GM18868 (cell line): ENCODE data around the gene ZNF570.

Experiments used
- ATAC-seq: cut with Tn5 transposase; IDR thresholded peaks from one replicate; pipeline ENCODE4 v1.9.1; 2021; ENCODE audit warnings: mild to moderate bottlenecking, moderate library complexity; ENCODE audit not compliant: unreplicated experiment

ZNF570 gene

GRCh38 chr19:37468961-37469777 is at the start of gene ZNF570:
Gene ZNF570, plus strand, starts transcription at chr19:37469356. Its CDS starts 999 bp downstream, at chr19:37470355.
- peak; percentile 66 for ATAC-seq

DNA sequence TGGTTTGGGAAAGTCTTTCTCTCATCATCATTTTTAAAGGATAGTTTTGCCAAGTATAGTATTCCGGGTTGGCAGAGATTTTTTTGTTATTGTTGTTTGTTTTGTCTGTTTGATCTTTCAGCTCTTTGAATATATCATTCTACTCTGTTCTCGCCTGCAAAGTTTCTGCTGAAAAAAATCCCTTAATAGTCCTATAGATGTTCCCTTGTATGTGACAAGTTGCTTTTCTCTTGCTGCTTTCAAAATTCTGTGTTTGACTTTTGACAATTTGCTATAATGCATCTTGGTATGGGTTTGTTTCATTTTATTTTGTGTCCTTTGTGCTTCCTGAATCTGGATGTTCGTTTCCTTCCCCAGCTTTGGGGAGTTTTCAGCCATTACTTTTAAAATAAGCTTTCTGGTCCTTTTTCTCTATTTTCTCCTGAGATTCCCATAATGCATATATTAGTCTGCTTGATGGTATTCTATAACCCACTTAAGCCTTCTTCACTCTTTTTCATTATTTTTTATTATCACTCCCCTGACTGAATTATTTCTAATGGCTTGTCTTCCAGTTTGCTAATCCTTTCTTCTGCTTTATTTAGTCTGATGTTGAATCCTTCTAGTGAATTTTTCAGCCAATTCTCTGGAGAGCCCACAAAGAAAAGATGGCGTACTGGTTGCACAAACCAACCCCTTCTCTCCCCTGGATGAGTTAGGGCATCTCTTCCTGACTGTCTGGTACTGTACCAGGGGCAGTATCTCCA is 16.5 kb upstream of the ZNF570 start:
- ATAC-seq: no peak

DNA sequence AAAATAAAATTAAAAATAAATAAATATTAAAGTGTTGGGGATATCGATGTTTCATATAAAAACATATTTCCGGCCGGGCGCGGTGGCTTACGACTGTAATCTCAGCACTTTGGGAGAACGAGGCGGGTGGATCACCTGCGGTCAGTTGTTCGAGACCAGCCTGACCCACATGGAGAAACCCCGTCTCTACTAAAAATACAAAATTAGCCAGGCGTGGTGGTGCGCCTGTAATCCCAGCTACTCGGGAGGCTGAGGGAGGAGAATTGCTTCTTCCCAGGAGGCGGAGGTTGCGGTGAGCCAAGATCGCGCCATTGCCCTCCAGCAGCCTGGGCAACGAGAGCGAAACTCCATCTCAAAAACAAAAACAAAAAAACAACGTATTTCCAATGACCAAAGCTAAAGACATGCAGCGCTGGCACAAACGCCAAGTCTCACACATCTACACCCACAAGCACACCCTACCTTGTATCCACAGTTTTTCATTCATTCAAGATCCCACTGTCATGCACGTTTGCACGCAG is 2.8 kb upstream of the ZNF570 start:
- no peak for ATAC-seq

DNA sequence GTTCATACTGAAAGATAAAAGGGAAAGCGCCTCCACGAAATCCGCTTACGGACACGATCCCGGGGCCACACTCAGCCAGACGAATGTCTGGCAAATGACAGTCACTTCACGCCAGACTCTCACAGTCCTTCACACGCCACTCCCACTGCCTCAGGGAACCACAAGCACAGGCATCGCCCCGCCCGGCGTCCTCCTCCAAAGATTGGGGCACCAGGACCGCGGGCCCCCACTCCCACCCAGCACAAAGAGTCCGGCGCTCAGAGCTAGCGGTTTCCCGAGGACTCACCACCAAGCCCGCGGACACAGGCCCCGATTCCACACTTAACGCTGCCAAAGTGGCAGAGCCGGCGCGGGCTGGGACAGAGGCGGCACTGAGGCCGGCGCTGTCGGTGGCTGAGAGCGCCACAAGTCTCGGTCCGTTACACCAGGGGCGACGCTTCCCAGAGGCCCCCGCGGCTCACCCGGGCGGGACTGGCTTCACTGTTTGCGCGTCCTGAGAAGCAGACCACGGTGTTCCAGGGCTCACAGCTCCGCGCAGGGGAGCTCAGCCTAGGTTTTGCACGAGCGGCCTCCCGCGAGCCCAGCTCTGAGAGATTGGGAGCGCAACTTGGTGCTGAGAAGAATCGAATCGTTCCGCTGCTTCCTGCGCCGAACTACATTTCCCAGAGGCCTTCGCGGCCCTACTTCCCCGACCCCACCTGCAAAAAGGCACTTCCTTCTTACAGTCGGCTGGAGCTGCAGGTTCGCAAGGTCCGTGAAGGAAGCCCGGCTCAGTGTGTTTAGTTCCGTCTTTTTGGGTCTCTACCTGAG is 2.2 kb upstream of the ZNF570 start, which contains the start of gene ZNF569:
ZNF569 (minus strand) TSS at position 647 of the 810 bp plus-strand sequence. CDS start 22,523 bp downstream, outside the sequence.
- peak; percentile 59 for ATAC-seq

DNA sequence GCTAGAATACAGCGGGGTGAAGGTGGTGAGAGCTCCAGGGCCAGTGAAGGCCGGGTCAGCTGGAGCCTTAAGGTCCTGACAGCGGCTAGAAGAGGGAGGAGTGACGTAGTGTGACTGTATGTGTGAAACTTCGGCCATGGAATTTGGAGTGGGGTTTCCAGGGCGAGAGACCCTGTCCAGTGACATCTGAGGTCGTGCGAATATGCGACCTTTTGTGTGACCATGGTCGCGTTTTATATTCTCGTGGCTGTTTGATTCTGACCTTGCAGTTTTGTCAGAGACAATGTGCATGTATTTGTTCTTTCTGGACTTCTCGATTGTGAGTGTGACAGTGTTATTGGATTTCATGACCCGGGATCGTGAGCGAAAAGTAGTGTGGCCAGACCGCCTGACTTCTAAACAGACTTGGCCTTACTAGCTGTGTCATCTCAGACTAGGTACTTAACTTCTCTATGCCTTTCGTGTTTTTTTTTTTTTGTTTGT is 1.5 kb upstream of the ZNF570 start:
- ATAC-seq: no peak

- no peak for ATAC-seq
Measured at GRCh38 chr19:37470216-37470615, 1.1 kb downstream of the ZNF570 start.

GRCh38 chr19:37472165-37472564 is 3.0 kb downstream of the ZNF570 start:
- no peak for ATAC-seq

DNA sequence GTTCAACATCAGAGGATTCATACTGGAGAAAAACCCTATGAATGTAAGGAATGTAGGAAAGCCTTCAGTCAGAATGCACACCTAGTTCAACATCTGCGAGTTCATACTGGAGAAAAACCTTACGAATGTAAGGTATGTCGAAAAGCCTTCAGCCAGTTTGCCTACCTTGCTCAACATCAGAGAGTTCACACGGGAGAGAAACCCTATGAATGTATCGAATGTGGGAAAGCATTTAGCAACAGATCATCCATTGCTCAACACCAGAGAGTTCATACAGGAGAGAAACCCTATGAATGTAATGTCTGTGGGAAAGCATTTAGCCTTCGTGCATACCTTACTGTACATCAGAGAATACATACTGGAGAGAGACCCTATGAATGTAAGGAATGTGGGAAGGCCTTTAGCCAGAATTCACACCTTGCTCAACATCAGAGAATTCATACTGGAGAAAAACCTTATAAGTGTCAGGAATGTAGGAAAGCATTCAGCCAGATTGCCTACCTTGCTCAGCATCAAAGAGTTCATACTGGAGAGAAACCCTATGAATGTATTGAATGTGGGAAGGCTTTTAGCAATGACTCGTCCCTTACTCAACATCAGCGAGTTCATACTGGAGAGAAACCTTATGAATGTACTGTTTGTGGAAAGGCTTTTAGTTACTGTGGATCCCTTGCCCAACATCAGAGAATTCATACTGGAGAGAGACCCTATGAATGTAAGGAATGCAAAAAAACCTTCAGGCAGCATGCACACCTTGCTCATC is 15.4 kb downstream of the ZNF570 start:
- no peak for ATAC-seq

GRCh38 chr19:37492213-37492612 is 23.1 kb downstream of the ZNF570 start:
- ATAC-seq: no peak

DNA sequence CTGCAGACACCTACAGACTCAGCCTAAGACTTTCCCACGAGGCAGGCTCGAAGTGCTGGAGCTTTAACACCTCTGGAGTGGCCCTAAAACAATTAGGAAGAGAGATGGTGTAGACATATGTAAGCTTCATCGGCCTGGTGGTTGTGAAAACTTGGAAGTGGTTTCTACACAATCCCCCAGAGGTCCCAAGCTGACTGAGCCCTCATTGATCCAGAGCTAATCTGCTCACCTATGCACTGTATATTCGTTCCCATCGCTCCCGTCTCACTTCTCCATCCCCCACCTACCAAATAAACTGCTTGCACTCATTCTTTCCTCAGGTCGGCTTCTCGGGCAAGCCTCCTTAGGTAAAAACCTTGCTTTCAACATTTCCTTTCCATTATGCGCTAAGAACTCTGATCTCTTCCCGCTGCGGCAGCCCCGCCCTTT is 36.8 kb downstream of the ZNF570 start:
- ATAC-seq: peak; percentile 29

DNA sequence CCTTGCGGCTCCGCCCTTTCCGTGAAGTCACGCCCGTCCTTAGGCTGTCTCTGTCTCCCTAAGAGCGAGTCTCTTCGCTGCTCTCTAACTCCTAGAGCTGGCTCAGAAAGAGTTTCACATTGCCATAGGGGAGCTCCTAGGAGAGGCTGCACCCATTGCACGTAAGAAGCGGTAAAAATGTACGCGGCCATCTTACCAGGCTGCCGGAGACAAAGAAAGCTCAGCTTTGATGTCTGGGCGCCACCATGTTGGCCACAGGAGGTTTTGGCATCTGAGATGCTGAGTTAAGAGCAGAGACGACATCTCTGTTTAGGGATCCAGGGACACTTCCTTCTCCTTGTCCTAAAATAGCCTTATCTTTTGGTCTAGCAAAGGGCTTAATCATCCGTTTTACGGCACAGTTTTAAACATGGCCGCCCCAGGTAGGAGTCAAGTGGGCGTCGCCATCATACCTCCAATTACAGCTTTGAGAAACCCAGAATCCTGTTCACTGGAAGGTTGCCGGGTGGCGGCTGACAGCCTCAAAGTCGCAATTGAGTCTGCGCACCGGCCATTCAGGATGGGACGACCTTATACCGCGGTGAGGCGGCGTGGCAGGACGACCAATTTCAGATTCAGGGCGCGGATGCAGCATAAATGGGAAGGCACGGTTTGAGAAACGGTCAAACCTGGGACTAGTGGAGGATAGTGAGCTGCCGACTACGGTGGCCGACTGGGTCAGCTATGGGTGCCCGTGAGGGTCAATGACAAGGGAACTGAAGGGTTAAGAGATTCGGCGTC is 37.4 kb downstream of the ZNF570 start, which contains the start of gene ZNF793:
ZNF793 (plus strand) TSS at position 553 of the 780 bp plus-strand sequence. CDS start 16,501 bp downstream, outside the sequence.
- ATAC-seq: peak; percentile 87

DNA sequence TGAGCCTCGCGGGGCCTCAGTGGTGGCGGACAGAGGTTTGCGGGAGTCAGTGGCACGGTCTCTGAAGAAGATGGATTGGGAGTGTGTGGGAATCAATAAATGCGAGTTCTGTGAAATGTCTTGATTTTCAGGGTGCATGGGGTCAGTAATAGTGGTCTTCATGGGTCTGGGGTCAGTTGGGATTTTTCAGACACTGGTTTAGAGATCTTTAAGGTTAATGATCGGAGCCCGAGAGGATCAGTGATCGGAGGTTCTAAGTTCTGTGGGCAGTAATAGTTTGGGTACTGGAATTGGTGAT is 38.0 kb downstream of the ZNF570 start:
- no peak for ATAC-seq

GRCh38 chr19:37511186-37511585 is 42.0 kb downstream of the ZNF570 start:
- ATAC-seq: no peak

DNA sequence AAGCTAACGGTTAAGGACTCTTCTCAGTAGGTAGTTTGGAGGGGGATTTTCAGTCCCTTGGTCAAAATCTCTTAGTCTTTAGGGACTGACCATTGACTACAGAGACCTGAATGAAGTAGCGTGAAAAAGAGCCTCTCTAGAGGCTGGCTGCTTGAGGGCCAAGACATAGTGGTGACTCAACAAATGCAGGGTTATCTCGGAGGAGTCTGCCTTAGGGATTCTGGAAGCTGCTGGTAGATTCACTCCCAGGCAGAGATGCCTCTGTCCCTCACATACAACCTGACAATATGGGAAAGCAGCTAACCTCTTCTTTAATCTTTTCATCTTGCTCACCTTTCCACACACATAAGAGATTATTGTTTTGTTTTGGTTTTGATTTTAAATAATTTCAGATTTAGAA is 42.7 kb downstream of the ZNF570 start:
- no peak for ATAC-seq

DNA sequence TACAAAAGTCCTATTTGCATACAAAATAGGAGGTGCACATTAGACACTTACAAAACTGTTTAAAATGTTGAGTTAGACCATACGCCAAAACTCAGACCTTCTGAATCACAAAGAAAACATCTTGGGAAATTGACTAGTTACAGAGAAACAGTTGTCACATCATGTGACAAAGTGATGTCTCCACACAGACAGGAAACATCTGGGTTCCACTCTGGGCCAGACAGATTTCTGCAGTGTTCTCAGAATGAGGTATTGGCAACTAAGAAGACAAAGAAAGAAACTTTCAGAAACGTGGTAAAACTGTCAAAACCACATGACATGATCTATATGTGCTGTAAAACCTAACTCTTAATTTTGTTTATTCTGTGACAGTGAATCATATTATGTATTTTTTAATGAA is 44.2 kb downstream of the ZNF570 start:
- no peak for ATAC-seq

DNA sequence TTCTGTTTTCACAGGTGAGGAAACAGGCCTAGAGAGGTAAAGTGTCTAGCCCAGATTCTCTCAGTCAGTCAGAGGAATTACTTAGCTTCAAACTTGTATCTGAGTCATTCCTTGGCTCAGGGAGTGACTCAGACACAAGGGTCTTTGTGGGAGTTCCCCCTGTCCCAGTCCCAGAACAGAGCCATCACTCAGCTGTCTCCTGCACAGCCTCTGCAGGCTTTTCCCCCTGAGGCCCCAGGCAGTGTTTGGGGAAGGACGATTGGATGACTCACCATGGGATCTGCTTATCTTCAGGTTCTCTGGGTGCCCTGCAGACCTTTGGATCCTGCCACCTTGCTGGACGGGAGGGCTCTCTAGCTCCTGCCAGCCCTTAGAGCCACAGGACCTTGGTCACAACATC is 50.7 kb downstream of the ZNF570 start:
- ATAC-seq: no peak

GRCh38 chr19:37537391-37537947 is 68.3 kb downstream of the ZNF570 start:
- ATAC-seq: no peak
